Activated T-helper 1 cell treated with anti-CD3 and anti-CD28 coated beads, Interleukin-2, amount 50 U/mL, for 16 hours (primary cell): Measurements from ENCODE around the gene FBXL5.

Experiments
- DNase-seq, 2 donors: peaks; one replicate each; pipeline ENCODE4 v3.0.0-alpha.2; 2020; ENCODE audit warnings: low read depth in 1 of 2, low spot score in 1 of 2

FBXL5 gene

GRCh38 chr4:15676899-15677298 is 21.7 kb upstream of the FBXL5 start:
- no peak for DNase-seq

- DNase-seq: no peak
These were observed 20.9 kb upstream of the FBXL5 start for GRCh38 chr4:15676039-15676438.

GRCh38 chr4:15675356-15675755 is 20.2 kb upstream of the FBXL5 start:
- no peak for DNase-seq

GRCh38 chr4:15674926-15675325 is 19.8 kb upstream of the FBXL5 start:
- no peak for DNase-seq

GRCh38 chr4:15674046-15674445 is 18.9 kb upstream of the FBXL5 start:
- no peak for DNase-seq

GRCh38 chr4:15673337-15673736 is 18.2 kb upstream of the FBXL5 start:
- DNase-seq: no peak

GRCh38 chr4:15672101-15672500 is 16.9 kb upstream of the FBXL5 start:
- no peak for DNase-seq

- DNase-seq: no peak
These were observed 15.4 kb upstream of the FBXL5 start for GRCh38 chr4:15670576-15670975.

GRCh38 chr4:15668566-15669435 is 13.6 kb upstream of the FBXL5 start:
- no peak for DNase-seq

GRCh38 chr4:15667006-15667405 is 11.8 kb upstream of the FBXL5 start:
- no peak for DNase-seq

GRCh38 chr4:15665753-15666365 is 10.7 kb upstream of the FBXL5 start:
- DNase-seq: no peak

GRCh38 chr4:15659768-15660570 is 4.8 kb upstream of the FBXL5 start:
- no peak for DNase-seq

- no peak for DNase-seq
These were observed 3.6 kb upstream of the FBXL5 start for GRCh38 chr4:15658781-15659180.

- DNase-seq: no peak
These were observed 3.1 kb upstream of the FBXL5 start for GRCh38 chr4:15658136-15658770.

- DNase-seq: no peak
These were observed 2.2 kb upstream of the FBXL5 start for GRCh38 chr4:15657366-15657765.

GRCh38 chr4:15656038-15656470 is 897 bp upstream of the FBXL5 start:
- DNase-seq: no peak

- DNase-seq: peak; percentile 10 to 15
These were observed 449 bp downstream of the FBXL5 start for GRCh38 chr4:15654593-15655222.

- DNase-seq: no peak
These were observed 1.1 kb downstream of the FBXL5 start for GRCh38 chr4:15653864-15654592.

GRCh38 chr4:15653420-15653819 is 1.7 kb downstream of the FBXL5 start:
- no peak for DNase-seq

- DNase-seq: no peak
These were observed 2.3 kb downstream of the FBXL5 start for GRCh38 chr4:15652841-15653240.
